ENCODE measurements around the gene TRAF7.
"Not testable (repeated sequence)": the region's sequence is repeated elsewhere in the genome, so short reads cannot be mapped to it uniquely, and the experiment has no call there.

The TRAF7 gene

GRCh38 chr16:2155091-2155950 is at the start of gene TRAF7:
TRAF7 (plus strand) TSS chr16:2155782; CDS start chr16:2163921, 8,139 bp downstream.
- peak; percentile 100 for DNase-seq

- not testable (repeated sequence) for DNase-seq
Observed at GRCh38 chr16:2106211-2106610, 49.4 kb upstream of the TRAF7 start.

DNA sequence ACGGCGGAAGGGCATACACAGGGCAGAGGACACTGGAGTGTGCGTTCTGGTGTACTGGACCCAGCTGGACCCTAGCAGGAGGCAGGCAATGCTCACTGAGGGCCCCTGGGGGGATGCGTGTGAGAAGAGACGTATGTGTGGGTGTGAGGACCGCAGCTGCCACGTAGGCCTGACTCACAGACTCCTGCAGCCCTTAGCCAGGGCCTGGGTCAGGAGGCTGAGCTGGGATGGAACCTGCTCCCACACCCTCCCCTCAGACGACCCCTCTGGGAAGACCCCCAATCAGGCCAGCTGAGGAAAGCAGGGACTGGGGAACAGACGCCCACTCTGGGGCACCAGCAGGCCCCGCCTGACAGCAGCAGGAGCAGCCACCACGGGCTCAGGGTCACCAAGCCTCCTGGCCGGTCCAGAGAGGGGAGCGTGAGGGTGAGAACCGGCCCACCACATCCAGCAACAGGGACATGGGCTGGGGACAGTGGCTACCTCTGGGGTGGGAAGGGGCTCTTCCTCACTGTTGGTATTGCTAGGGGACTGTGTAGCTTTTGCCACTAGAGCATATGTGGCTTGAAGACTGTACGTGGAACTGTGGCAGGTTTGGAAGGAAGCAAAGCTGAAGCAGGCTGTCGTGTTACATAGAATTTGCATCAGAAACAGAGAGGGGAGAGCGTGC is 48.3 kb upstream of the TRAF7 start:
- not testable (repeated sequence) for DNase-seq

DNA sequence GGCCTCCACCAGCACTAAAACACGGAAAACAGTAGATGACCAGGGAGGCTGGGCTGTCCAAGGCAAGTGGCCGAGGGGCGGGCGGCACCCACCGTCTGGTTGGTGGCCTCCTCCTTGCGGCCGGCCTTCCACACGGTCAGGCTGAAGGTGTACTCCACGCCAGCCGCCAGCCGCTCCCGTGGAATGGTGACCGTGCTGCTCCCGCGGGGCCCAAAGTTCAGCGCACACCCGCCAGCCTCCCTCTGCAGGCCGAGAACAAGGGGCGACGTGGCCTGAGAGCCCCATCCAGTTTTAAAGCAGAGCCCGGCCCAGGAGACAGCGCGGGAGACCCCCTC is 47.8 kb upstream of the TRAF7 start:
- not testable (repeated sequence) for DNase-seq

- DNase-seq = not testable (repeated sequence)
Observed at GRCh38 chr16:2108446-2109270, 46.9 kb upstream of the TRAF7 start.

DNA sequence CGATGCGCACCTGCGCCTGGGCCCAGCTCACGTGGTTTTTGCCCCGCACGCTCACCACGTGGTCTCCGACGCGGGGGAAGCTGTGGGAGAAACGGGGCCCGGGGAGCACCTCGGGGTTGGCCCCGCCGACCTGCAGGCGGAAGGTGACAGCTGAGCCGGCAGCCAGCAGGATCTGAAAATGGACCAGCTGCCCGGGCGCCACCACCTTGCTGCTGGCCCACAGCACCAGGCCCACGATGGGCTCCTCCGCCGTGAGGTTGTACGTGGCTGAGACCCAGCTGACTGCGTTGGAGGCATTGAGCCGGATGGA is 46.4 kb upstream of the TRAF7 start:
- DNase-seq = not testable (repeated sequence)

- not testable (repeated sequence) for DNase-seq
Observed at GRCh38 chr16:2109872-2110271, 45.7 kb upstream of the TRAF7 start.

DNA sequence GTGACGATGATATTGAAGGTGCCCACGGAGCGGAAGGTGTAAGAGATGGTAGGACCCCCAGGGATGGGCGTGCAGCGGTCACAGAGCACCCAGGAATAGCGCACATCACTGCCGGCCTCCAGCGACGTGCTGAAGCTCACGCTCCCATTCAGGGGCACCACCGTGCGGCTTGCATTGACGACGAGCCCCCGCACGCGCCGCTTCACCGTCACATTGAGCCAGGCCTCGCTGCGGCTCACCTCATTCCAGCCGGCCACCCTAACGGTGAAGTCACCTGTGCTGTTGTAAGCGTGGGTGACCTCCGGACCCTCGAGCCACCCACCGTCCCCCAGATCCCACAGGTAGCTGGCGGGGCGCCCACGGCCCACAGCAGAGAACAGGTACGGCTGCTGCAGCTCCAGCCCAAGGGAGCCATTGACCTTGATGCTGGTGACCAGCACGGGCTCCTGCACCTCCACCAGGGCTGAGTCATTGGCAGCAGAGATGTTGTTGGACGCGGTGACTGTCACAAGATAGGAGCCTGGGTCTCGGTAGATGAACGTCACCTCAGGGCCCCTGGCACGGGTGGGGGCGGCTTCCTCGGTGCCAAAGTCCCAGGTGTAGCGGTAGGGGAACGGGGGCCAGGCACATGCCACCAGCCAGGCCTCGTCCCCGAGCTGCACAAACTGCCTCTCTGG is 45.1 kb upstream of the TRAF7 start:
- not testable (repeated sequence) for DNase-seq

DNA sequence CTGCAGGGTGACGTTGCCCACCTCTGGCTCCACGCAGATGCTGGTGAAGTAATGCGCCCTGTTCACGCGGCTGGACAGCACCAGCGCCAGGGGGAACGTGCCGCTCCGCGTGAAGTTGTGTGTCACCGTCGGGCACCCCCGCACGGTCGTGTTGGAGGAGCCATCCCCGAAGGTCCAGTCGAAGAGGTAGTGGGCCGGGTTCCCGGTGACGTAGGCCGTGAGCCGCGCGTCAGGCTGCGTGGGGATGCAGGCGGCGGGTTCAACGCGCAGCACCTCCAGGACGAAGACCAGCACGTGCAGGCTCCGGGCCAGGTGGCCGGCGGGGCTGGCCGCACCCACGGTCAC is 44.6 kb upstream of the TRAF7 start:
- not testable (repeated sequence) for DNase-seq

- DNase-seq = not testable (repeated sequence)
Observed at GRCh38 chr16:2111412-2112335, 43.9 kb upstream of the TRAF7 start.

DNA sequence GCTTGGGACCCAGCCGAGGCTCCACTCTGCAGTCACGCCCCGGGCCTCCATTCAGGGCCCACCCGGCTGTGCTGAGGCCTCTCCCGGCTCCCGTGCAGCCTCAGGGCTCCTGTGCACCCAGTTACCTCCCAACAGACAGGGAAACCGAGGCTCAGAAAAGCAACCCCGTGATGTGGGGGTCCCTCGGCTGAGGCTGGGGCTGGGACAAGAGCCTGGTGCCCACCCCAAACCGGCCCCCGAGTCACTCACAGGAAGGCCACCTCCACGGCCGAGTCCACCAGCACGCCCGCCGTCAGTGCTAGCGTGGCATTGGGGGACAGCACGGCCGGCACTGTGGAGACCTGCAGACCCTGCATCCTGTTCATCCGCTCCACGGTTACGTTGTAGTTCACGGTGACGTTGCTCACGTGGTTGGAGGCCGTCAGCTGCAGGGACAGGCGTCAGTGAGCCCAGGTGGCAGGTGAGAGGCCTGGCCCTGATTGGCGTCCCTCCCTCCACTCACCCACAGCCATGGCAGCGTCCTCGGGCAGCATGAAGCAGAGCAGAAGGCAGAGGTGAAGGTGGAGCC is 43.0 kb upstream of the TRAF7 start:
- not testable (repeated sequence) for DNase-seq

GRCh38 chr16:2114225-2114624 is 41.4 kb upstream of the TRAF7 start:
- DNase-seq = not testable (repeated sequence)

DNA sequence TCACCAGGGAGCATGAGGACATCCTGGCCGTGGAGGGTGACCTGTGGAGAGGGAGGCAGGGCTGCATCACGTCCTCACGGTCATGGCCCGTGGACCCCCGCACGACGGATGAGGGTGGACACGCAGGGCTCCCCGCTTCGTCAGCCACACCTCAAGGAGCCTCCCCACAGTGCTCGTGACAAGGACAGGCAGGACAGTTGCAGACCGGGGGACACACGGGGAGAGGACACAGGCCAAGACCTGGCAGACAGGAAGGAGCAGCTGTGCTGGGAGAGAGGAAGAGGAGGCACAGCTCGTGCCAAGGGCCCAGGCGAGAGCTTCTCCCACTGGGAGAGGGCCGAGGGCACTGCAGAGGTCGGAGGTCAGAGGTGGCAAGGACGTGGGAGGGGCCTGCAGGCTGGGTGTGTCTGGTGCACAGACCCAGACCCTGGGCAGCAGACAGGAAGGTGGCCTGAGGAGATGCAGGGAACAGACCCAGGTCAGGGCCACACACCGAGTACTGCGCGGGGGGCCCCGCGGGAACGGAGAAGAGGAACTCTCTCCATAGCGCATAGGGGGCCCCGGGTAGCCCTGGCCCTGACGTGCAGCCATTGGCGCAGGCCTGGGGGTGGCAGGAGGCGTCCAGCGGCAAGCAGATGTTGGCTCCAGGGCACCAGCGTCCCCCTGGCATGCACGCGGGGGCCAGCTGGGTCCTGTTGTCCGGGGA is 40.5 kb upstream of the TRAF7 start:
- DNase-seq = not testable (repeated sequence)

DNA sequence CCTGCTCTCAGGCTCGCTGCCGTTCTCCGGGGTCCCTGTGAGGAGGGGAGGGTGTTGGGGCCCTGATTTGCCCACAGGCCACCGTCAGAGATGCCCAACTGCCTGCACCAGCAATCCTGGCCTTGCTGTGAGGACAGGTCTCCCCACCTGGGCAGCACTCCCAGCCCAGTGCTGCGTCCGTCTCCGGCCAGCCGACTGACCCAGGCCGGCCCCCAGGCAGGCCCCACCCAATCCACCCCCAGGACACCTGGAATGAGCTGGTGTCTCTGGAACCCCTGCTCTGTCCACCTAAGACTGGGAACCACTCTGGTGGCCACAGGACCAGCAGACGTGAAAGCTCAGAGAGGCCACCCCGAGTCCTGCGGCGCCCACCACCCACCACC is 40.0 kb upstream of the TRAF7 start:
- no peak for DNase-seq

GRCh38 chr16:2116428-2116827 is 39.2 kb upstream of the TRAF7 start:
- DNase-seq = not testable (repeated sequence)

DNA sequence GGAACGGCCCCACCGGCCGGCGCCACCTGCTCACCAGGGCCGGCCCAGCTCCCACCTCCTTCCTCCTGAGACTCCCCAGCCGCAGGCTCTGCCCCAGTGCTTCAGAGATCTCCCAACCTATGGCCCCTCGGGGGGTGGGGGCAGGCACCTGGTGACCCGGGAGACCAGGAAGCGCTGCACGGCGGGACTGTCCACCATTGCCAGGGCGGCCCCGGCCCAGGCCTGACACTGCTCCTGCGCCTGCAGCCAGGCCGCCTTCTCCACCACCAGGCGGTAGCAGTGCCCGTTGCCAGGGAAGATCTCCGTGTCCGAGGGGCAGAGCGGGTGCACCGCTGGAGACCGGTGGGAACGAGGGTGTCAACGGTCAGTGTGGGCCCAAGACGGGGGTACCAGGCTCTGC is 38.2 kb upstream of the TRAF7 start:
- DNase-seq = not testable (repeated sequence)

DNA sequence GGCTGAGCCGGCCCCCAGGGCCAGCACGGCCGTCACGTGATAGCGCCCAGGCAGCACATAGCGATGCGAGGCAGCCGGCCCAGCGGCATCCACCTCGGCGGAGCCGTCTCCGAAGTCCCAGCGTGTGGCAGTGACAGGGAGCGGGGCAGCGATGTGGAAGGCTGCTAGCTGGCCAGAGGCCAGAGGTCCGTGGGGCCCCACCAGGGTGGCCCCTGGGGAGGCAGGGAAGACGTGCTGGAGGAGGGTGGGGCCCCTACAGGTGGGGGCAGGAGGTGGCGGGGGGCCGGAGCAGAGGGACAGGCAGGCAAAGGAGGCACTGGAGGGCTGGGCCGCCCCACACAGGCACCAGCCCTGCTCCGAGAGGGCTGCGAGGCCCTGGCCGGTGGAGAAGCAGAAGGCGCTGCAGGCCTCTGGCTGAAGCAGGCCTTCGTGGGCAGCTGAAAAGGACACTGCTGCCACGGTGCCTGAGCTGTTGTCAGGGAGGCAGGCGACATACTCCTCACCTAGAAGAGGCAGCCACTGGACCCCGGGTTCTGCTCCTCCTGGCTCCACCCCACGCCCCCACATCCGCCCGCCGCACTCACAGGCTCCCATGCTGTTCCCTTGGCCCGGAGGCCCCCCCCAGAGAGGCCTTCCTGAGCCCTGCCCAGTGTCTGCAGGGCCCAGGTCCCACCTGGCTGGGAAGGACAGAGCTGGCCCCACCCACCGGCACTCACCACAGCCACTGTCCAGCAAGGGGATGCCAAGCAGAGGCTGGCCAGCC is 37.4 kb upstream of the TRAF7 start:
- DNase-seq = not testable (repeated sequence)

DNA sequence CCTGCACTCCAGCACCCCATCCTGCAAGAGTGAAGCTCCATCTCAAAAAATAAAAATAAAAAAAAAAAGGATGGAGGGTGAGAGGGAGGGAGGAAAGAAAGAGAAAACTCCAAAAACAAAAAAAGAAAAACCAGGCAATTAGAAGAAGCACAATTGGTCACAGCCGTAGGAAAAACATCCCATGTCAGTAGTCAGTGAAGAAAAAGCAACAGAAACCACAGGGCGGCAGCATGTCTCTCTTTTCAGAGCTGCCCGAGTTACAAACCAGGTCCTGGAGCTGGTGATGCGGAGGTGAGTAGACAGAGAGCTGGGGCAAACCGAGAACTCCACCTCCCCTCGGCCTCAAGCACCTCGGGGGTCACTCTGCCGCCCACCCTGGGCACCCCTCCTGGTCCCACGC is 34.3 kb upstream of the TRAF7 start:
- DNase-seq = peak; percentile 26

- DNase-seq = no peak
Observed at GRCh38 chr16:2121853-2122252, 33.7 kb upstream of the TRAF7 start.

- DNase-seq = no peak
Observed at GRCh38 chr16:2122429-2122828, 33.2 kb upstream of the TRAF7 start.
